Smooth muscle cell of the umbilical artery (primary cell): ENCODE results near the gene GRAMD1A. TPM values are rescaled to one million over a fixed set of nuclear protein-coding genes. Genes with fewer than 3 reads are reported as not detected.

Experiments used
- total RNA-seq: library from RNA; depleted of rRNA; stranded (reverse); fragments of >200 nt; gene quantifications from 2 replicates; pipeline ENCODE4 v1.2.3, GENCODE V29; 2014

The GRAMD1A gene
- total RNA-seq: 27.0 and 43.5 TPM in 2 replicates

GRCh38 chr19:34999498-35000337, at the start of gene GRAMD1A:
GRAMD1A (plus strand) TSS chr19:35000323; CDS start chr19:35000479, 156 bp downstream.

DNA sequence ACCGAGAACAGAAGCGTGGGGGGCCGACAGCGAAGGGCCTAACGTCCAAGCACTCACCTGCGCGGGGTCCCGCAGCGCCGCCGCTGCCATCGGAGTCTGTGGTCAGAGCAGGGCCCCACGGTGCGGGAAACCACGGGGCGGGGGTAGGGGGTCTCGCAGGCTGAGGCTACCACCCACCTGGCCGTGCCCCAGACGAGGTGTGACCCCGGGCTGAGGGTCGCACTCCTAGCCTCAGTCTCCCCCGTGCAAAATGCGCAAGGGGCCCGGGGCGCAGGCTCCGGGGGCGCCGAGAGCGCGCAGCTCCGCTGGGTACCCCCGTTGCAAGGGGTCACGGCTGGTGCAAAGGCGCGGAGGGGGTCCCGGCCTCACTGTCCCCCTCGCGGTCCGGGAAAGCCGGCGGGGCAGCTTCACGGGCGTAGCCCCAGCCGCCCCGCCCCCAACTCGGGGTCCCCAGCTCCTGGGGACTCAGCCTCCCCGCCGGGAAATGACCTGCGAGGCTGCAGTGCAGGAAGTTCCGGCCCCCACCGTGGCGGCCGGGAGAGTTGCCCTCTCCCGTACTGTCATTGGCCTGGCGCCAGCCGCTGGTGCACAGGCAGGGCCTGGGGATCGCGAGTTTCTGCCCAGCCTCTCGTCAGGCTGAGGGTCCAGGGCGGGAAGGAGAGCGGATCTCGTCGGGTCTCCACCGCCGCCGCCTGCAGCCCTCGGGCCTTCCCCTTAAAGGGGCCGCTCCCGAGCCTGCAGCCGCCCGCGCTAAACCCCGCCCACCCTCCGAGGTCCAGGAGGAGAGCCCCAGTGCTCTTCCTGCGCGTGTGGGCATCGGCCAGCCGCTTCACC, 36.3 kb upstream of the GRAMD1A start, which contains the start of gene ZNF792:
TSS of gene ZNF792 (minus strand) at position 657 of the 834 bp plus-strand sequence. CDS start at position 90, 567 bp downstream.

DNA sequence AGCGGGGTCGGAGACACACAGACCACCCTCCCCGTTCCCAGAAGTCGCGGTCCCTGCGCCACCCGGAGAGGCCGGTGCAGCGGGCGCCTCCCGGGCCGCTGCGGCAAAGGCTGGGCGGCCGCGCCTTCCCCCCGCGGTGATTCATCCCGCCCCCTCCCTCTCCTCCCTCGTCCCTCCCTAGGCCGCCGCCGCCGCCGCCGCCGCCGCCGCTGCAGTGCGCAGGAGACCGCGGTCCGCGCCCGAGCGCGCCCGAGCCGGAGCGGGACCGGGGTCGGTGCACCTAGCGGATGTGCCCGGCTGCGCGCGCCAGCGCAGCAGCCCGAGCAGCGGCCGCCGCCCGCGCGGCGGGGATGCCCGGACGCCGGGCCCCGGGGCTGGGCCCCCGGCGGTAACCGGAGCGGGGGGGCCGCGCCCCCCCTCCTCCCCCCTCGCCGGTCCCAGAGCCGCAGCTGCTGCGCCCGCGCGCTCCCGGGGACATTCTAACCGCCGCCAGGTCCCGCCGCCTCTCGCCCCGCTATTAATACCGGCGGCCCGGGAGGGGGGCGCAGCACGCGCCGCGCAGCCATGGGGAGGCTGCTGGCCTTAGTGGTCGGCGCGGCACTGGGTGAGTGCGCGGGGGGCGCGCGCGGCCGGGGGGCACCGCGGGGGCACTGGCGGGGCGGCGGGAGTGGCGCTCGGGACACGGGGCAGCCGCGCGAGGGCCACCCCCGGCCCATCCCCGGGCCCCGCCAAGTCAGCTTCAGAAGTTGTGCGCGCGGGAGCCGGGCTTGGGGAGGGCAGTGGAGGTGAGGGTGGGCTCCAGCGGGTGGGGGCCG, 30.3 kb downstream of the GRAMD1A start, which contains the start of gene SCN1B:
TSS of gene SCN1B (plus strand) at position 214 of the 815 bp plus-strand sequence. CDS start at position 565, 351 bp downstream.

GRCh38 chr19:35041548-35042055, 41.5 kb downstream of the GRAMD1A start, which contains the start of gene HPN:
HPN (plus strand) TSS chr19:35041721; CDS start chr19:35042507, 786 bp downstream.

Other genes starting within 250 kb of the GRAMD1A start
- gene ZNF599, start 227.1 kb upstream of the GRAMD1A start, total RNA-seq: 5.1 and 7.7 TPM in 2 replicates
- gene ZNF30, start 73.4 kb upstream of the GRAMD1A start, total RNA-seq: 3.1 and 3.9 TPM in 2 replicates
- gene ZNF792, start 36.1 kb upstream of the GRAMD1A start, total RNA-seq: 5.1 and 6.5 TPM in 2 replicates
- gene SCN1B, start 30.1 kb downstream of the GRAMD1A start, total RNA-seq: 5.5 and 5.6 TPM in 2 replicates
- gene HPN, start 41.4 kb downstream of the GRAMD1A start, total RNA-seq: not detected in 2 replicates
- not detected in 2 replicates for gene FXYD3, start 115.5 kb downstream of the GRAMD1A start, total RNA-seq
- under 0.01 and 0.05 TPM in 2 replicates for gene LGI4, start 134.7 kb downstream of the GRAMD1A start, total RNA-seq
- gene FXYD1, start 138.5 kb downstream of the GRAMD1A start, total RNA-seq: 2.1 TPM in 1 of 2 replicates, not detected in the other
- not detected in 2 replicates for gene FXYD7, start 142.9 kb downstream of the GRAMD1A start, total RNA-seq
- 17.2 and 30.4 TPM in 2 replicates for gene FXYD5, start 154.4 kb downstream of the GRAMD1A start, total RNA-seq
- not detected in 2 replicates for gene FAM187B, start 228.4 kb downstream of the GRAMD1A start, total RNA-seq
- 0.46 and 0.59 TPM in 2 replicates for gene LSR, start 248.7 kb downstream of the GRAMD1A start, total RNA-seq